H1 (cell line): ENCODE measurements around the gene NT5C. TPM values are rescaled to one million over a fixed set of nuclear protein-coding genes. Genes with fewer than 3 reads are reported as not detected.
"Not testable (repeated sequence)": the region's sequence is repeated elsewhere in the genome, so short reads cannot be mapped to it uniquely, and the experiment has no call there.

ENCODE experiments used
- CTCF ChIA-PET: fragments of 300-600 bp; sonication (Branson Sonifier 250); formaldehyde crosslinking; loops from one replicate; lab custom pipeline; 2021; ENCODE audit not compliant: partially characterized antibody; lab: Charles Lee
- POLR2A ChIA-PET: fragments of 300-600 bp; sonication (Branson Sonifier 250); formaldehyde crosslinking; loops from one replicate; lab custom pipeline; 2021; ENCODE audit warnings: inconsistent platforms; ENCODE audit not compliant: partially characterized antibody; lab: Charles Lee
- DNase-seq, 2 experiments: peaks; one replicate each; pipeline versions ENCODE4 v3.0.0 to v3.0.0-alpha.2; 2010 to 2022; ENCODE audit warnings: low spot score in 2 of 2, low read depth in 1 of 2, mixed read lengths in 1 of 2
- FAIRE-seq: peaks from 2 replicates; lab custom pipeline; 2011; peaks lifted over from hg19 to GRCh38; lab: Jason Lieb, UNC
- H2AFZ ChIP-seq: 2 replicates; pipeline ENCODE4 v1.8.1; 2012; ENCODE audit warnings: low read length, inconsistent platforms
- H2AK5ac ChIP-seq: 2 replicates; pipeline ENCODE4 v1.6.1; 2013; ENCODE audit warnings: low read depth, low read length
- H2BK120ac ChIP-seq: replicated peaks from 2 replicates; pipeline ENCODE3; 2013; ENCODE audit warnings: low read depth, low read length, inconsistent platforms
- H2BK12ac ChIP-seq: 2 replicates; pipeline ENCODE4 v1.6.1; 2013; ENCODE audit warnings: low read depth, low read length
- H2BK15ac ChIP-seq: 2 replicates; pipeline ENCODE4 v1.6.1; 2013; ENCODE audit warnings: low read length
- H2BK20ac ChIP-seq: 2 replicates; pipeline ENCODE4 v1.6.1; 2013; ENCODE audit warnings: low read length
- H2BK5ac ChIP-seq: 2 replicates; pipeline ENCODE4 v1.6.1; 2013; ENCODE audit warnings: low read depth, low read length
- H3K14ac ChIP-seq: 2 replicates; pipeline ENCODE4 v1.6.1; 2013; ENCODE audit warnings: inconsistent platforms; ENCODE audit not compliant: insufficient read length
- H3K18ac ChIP-seq: 2 replicates; pipeline ENCODE4 v1.6.1; 2013; ENCODE audit warnings: low read length; ENCODE audit errors: extremely low read depth
- H3K23ac ChIP-seq: 2 replicates; pipeline ENCODE4 v1.6.1; 2013; ENCODE audit warnings: inconsistent platforms; ENCODE audit not compliant: insufficient read length
- H3K23me2 ChIP-seq: 2 replicates; pipeline ENCODE4 v1.6.1; 2013; ENCODE audit warnings: low read depth, low read length
- H3K27ac ChIP-seq: 2 replicates; pipeline ENCODE4 v1.6.1; 2011; ENCODE audit warnings: low read depth, low read length, inconsistent platforms
- H3K27me3 ChIP-seq, 4 experiments: replicated peaks in 1 of 4; 1 replicate in 1 of 4; 2 replicates in 3 of 4; pipeline versions ENCODE4 v1.6.1 to v1.8.1; 2011 to 2013; ENCODE audit warnings: low read length in 3 of 4, mild to moderate bottlenecking in 3 of 4, inconsistent platforms in 2 of 4, mixed read lengths in 2 of 4, moderate library complexity in 1 of 4; ENCODE audit not compliant: control insufficient read depth in 3 of 4, insufficient read depth in 3 of 4; ENCODE audit errors: extremely low read depth in 1 of 4
- H3K36me3 ChIP-seq, 4 experiments: 2 replicates each; pipeline versions ENCODE4 v1.6.1 to v1.8.1; 2011 to 2013; ENCODE audit warnings: mild to moderate bottlenecking in 4 of 4, low read length in 3 of 4, moderate library complexity in 2 of 4, control low read depth in 1 of 4, inconsistent platforms in 1 of 4; ENCODE audit not compliant: insufficient read depth in 4 of 4, control insufficient read depth in 2 of 4
- H3K4ac ChIP-seq: replicated peaks from 2 replicates; pipeline ENCODE3; 2013; ENCODE audit warnings: low read length, low read depth, mixed read lengths, inconsistent platforms; ENCODE audit not compliant: insufficient read length
- H3K4me1 ChIP-seq, 4 experiments: replicated peaks in 1 of 4; 1 replicate in 1 of 4; 2 replicates in 3 of 4; pipeline versions ENCODE4 v1.6.1 to v1.8.1; 2011 to 2013; ENCODE audit warnings: low read length in 3 of 4, inconsistent platforms in 2 of 4, mixed read lengths in 1 of 4; ENCODE audit not compliant: insufficient read depth in 4 of 4, control insufficient read depth in 3 of 4
- H3K4me2 ChIP-seq, 2 experiments: 2 replicates each; pipeline versions ENCODE4 v1.6.1 to v1.8.1; 2011 to 2013; ENCODE audit warnings: low read depth in 2 of 2, low read length in 2 of 2, control low read depth in 1 of 2, inconsistent platforms in 1 of 2, mild to moderate bottlenecking in 1 of 2; ENCODE audit not compliant: insufficient read depth in 1 of 2
- H3K4me3 ChIP-seq, 4 experiments: fragments of 200-600, 300-600 bp in 1 of 4; sonication (generic), shearing (Covaris generic), sonication (Bioruptor Twin) in 1 of 4; 2 replicates each; pipeline versions ENCODE4 v1.5.1 to v1.8.1; 2011 to 2016; ENCODE audit warnings: low read length in 4 of 4, low read depth in 3 of 4, control low read depth in 2 of 4, inconsistent platforms in 2 of 4, mild to moderate bottlenecking in 2 of 4, mixed read lengths in 1 of 4, moderate library complexity in 1 of 4; ENCODE audit not compliant: insufficient read depth in 2 of 4; ENCODE audit errors: extremely low read depth in 1 of 4
- H3K56ac ChIP-seq: replicated peaks from 2 replicates; pipeline ENCODE3; 2013; ENCODE audit warnings: low read depth, mild to moderate bottlenecking, mixed read lengths, low read length, inconsistent platforms; ENCODE audit not compliant: insufficient read length
- H3K79me1 ChIP-seq: 2 replicates; pipeline ENCODE4 v1.6.1; 2013; ENCODE audit warnings: low read depth, low read length, control low read depth
- H3K79me2 ChIP-seq, 2 experiments: 2 replicates each; pipeline versions ENCODE4 v1.6.1 to v1.8.1; 2012 to 2013; ENCODE audit warnings: low read length in 2 of 2, mild to moderate bottlenecking in 2 of 2, inconsistent platforms in 1 of 2; ENCODE audit not compliant: insufficient read depth in 2 of 2, control insufficient read depth in 1 of 2
- H3K9ac ChIP-seq, 4 experiments: replicated peaks in 1 of 4; 1 replicate in 1 of 4; 2 replicates in 3 of 4; pipeline versions ENCODE4 v1.6.1 to v1.8.1; 2011 to 2013; ENCODE audit warnings: low read depth in 3 of 4, low read length in 3 of 4, control low read depth in 2 of 4, mild to moderate bottlenecking in 2 of 4, moderate library complexity in 2 of 4, inconsistent platforms in 1 of 4; ENCODE audit errors: extremely low read depth in 1 of 4
- H3K9me3 ChIP-seq, 2 experiments: 2 replicates each; pipeline versions ENCODE4 v1.6.1 to v1.8.1; 2012 to 2013; ENCODE audit warnings: mild to moderate bottlenecking in 2 of 2, moderate library complexity in 2 of 2, control low read depth in 1 of 2, inconsistent platforms in 1 of 2, low read depth in 1 of 2, low read length in 1 of 2, mixed read lengths in 1 of 2; ENCODE audit not compliant: insufficient read depth in 2 of 2
- H4K20me1 ChIP-seq, 2 experiments: replicated peaks in 1 of 2; 2 replicates each; pipeline versions ENCODE3 to v1.8.1; 2011 to 2013; ENCODE audit warnings: inconsistent platforms in 2 of 2, low read length in 2 of 2, mild to moderate bottlenecking in 1 of 2; ENCODE audit not compliant: insufficient read depth in 2 of 2, control insufficient read depth in 1 of 2
- H4K5ac ChIP-seq: 2 replicates; pipeline ENCODE4 v1.6.1; 2013; ENCODE audit warnings: low read length, low read depth, mixed read lengths, inconsistent platforms; ENCODE audit not compliant: insufficient read length
- H4K8ac ChIP-seq: 2 replicates; pipeline ENCODE4 v1.8.0; 2013; ENCODE audit warnings: mild to moderate bottlenecking, moderate library complexity, low read length, inconsistent platforms; ENCODE audit not compliant: insufficient read depth; ENCODE audit errors: extremely low read depth
- H4K91ac ChIP-seq: replicated peaks from 2 replicates; pipeline ENCODE3; 2013; ENCODE audit warnings: low read length, mixed read lengths, inconsistent platforms; ENCODE audit not compliant: insufficient read length
- POLR2AphosphoS5 ChIP-seq: IDR thresholded peaks from 2 replicates; pipeline ENCODE4 v1.6.1; 2011; ENCODE audit warnings: low read depth, low read length
- WGBS, 2 experiments: shearing (Covaris generic) in 1 of 2; methylation state at CpG; one replicate each; pipeline versions ENCODE4 v1.1.6 to v1.1.7; 2013 to 2015; ENCODE audit warnings: low lambda C conversion rate in 2 of 2, mixed read lengths in 2 of 2, inconsistent platforms in 1 of 2, low coverage in 1 of 2, missing lambda C conversion rate in 1 of 2; ENCODE audit not compliant: insufficient replicate concordance in 2 of 2, insufficient coverage in 1 of 2, insufficient read length in 1 of 2; ENCODE audit errors: extremely low coverage in 1 of 2, missing lambda C conversion rate in 1 of 2; 5-methylcytosine and 5-hydroxymethylcytosine counted together
- polyA plus RNA-seq, 7 experiments: library from polyadenylated mRNA; depleted of rRNA in 3 of 7; stranded (reverse) in 5 of 7; unstranded in 2 of 7; fragments of >200 nt in 5 of 7; fragments of 200-250 nt in 2 of 7; gene quantifications; 1 replicate in 5 of 7; 2 replicates in 1 of 7; 4 replicates in 1 of 7; pipeline versions ENCODE4 v1.2.1 to v1.2.3, GENCODE V29; 2011 to 2013; ENCODE audit warnings: missing spikeins in 2 of 7, mixed read lengths in 2 of 7
- total RNA-seq: library from RNA; stranded (reverse); fragmentation: NEBNext Ultra II Directional; extraction: Animal tissue kit (Norgen Biotek cat#: 25700); gene quantifications from 2 replicates; pipeline ENCODE4 v1.2.1, GENCODE V29; 2021

NT5C gene
- total and polyA plus RNA-seq, 2 of the 8 experiments (the other 6 are each of a cell fraction or from before 2014, with no cell fraction given), result 52.1 to 66.4 TPM

DNA sequence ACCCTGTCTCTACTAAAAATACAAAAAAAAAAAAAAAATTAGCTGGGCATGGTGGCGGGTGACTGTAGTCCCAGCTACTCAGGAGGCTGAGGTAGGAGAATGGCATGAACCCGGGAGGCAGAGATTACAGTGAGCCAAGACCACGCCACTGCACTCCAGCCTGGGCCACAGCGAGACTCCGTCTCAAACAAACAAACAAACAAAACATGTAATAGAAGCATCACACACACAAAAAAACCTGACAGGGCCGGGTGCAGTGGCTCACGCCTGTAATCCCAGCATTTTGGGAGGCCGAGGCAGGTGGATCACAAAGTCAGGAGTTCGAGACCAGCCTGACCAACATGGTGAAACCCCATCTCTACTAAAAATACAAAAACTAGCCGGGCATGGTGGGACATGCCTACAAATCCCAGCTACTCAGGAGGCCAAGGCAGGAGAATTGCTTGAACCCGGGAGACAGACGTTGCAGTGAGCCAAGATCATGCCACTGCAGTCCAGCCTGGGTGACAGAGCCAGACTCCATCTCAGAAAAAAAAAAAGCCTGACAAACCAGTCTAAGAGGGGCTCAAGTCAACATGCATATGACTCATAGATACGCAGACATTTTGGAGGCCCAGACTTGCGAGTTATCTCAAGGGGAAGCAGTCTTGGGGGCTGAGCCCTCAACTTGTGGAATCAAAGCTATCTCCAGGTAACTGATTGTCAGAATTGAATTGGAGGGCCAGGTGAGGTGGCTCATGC is 2.2 kb upstream of the NT5C start:
- H3K4me2 ChIP-seq, H2BK15ac ChIP-seq, H2BK120ac ChIP-seq, H3K4me3 ChIP-seq, H3K79me2 ChIP-seq, H2AFZ ChIP-seq, H2BK5ac ChIP-seq, H3K27me3 ChIP-seq, H2BK12ac ChIP-seq, H3K9ac ChIP-seq, H3K4me1 ChIP-seq, H4K5ac ChIP-seq, H3K23me2 ChIP-seq, H2AK5ac ChIP-seq, H4K91ac ChIP-seq, H3K79me1 ChIP-seq, FAIRE-seq, H3K23ac ChIP-seq, H3K56ac ChIP-seq, H2BK20ac ChIP-seq, H3K9me3 ChIP-seq, H3K4ac ChIP-seq, H3K27ac ChIP-seq, H4K8ac ChIP-seq, H3K18ac ChIP-seq, H3K14ac ChIP-seq, DNase-seq, H4K20me1 ChIP-seq: not testable (repeated sequence)
- ChIA-PET CTCF (interaction anchor here (0.7 to 12.9 kb wide), 7 partner anchors 12 to 96 kb away, joined by 3 to 239 read pairs (median 9); partner anchors contain the start of gene ARMC7), POLR2A (interaction anchor here (0.7 to 13.9 kb wide), 16 partner anchors 9 to 125 kb away, joined by 3 to 134 read pairs (median 6); partner anchors contain the start of genes ATP5PD, JPT1, KCTD2 and NUP85)
- 91% methylated on average over 13 of the region's 14 CpGs; no CpG with 5 or more reads in 1 of the 2 experiments for WGBS, 2 experiments
- peaks cover 2 to 40% (median 17%) of the 10 kb centered on the region in 4 experiments for H3K36me3 ChIP-seq
- TF ChIP-seq POLR2AphosphoS5, result 0 out of 2 replicates have a peak, but pooled peaks have one; percentile 47
